Natural killer cell (primary cell): Measurements from ENCODE around the gene SENP7. TPM values are rescaled to one million over a fixed set of nuclear protein-coding genes. Genes with fewer than 3 reads are reported as not detected.
A peak's percentile ranks its signal among the peaks of the same experiment; 100 is the strongest.

Experiments used
- ATAC-seq, 3 donors: fragments of 150-1000 bp in 2 of 3; fragments of 200-7000 bp in 1 of 3; cut with Tn5 transposase; 1 replicate in 1 of 3; 2 replicates in 2 of 3; pipeline ENCODE4 v1.10.0; 2021; ENCODE audit warnings: mild to moderate bottlenecking in 2 of 3, moderate library complexity in 2 of 3
- DNase-seq, 2 donors: peaks; one replicate each; pipeline versions ENCODE4 v3.0.0 to v3.0.0-alpha.2; 2013 to 2021; ENCODE audit warnings: mixed read lengths in 1 of 2
- H3K27ac ChIP-seq: one replicate; pipeline ENCODE4 v1.5.1; 2013; ENCODE audit warnings: mild to moderate bottlenecking, low read length
- H3K27me3 ChIP-seq: one replicate; pipeline ENCODE4 v1.6.1; 2013; ENCODE audit warnings: low read length; ENCODE audit not compliant: control insufficient read depth, insufficient read depth
- H3K36me3 ChIP-seq: one replicate; pipeline ENCODE4 v1.6.1; 2013; ENCODE audit warnings: low read length; ENCODE audit not compliant: control insufficient read depth, insufficient read depth
- H3K4me1 ChIP-seq: one replicate; pipeline ENCODE4 v1.6.1; 2013; ENCODE audit warnings: low read length; ENCODE audit not compliant: control insufficient read depth, insufficient read depth
- H3K4me3 ChIP-seq: one replicate; pipeline ENCODE4 v1.5.1; 2013; ENCODE audit warnings: low read length
- H3K9me3 ChIP-seq: one replicate; pipeline ENCODE4 v1.6.1; 2013; ENCODE audit warnings: low read length; ENCODE audit not compliant: control insufficient read depth, insufficient read depth
- H3K27ac Mint-ChIP-seq, 2 donors: one replicate each; pipeline ENCODE4 v1.8.0; 2022; ENCODE audit warnings: mild to moderate bottlenecking in 2 of 2, mixed read lengths in 2 of 2, moderate library complexity in 1 of 2
- H3K27me3 Mint-ChIP-seq, 2 donors: one replicate each; pipeline ENCODE4 v1.8.0; 2022; ENCODE audit warnings: low read depth in 2 of 2, mixed read lengths in 2 of 2
- H3K36me3 Mint-ChIP-seq: one replicate; pipeline ENCODE4 v1.8.0; 2022; ENCODE audit warnings: mixed read lengths
- H3K4me1 Mint-ChIP-seq, 2 donors: one replicate each; pipeline ENCODE4 v1.8.0; 2022; ENCODE audit warnings: mixed read lengths in 2 of 2
- H3K4me3 Mint-ChIP-seq: one replicate; pipeline ENCODE4 v1.8.0; 2022; ENCODE audit warnings: mild to moderate bottlenecking, moderate library complexity, mixed read lengths
- H3K9me3 Mint-ChIP-seq, 2 donors: one replicate each; pipeline ENCODE4 v1.8.0; 2022; ENCODE audit warnings: mixed read lengths in 2 of 2
- WGBS: methylation state at CpG from one replicate; pipeline ENCODE4 v1.1.7; 2013; ENCODE audit warnings: missing lambda C conversion rate; ENCODE audit not compliant: insufficient coverage; 5-methylcytosine and 5-hydroxymethylcytosine counted together
- intact Hi-C: fragments of 100-400 bp; cut with micrococcal nuclease; formaldehyde crosslinking; loops from one replicate; pipeline ENCODE4 v1.14.2; 2022
- total RNA-seq, 4 donors: library from RNA; stranded (reverse); fragments of 120-200 nt in 1 of 4; gene quantifications; one replicate each; pipeline versions ENCODE4 v1.2.3 to v1.2.4, GENCODE V29; 2013 to 2022
- TF ChIP-seq, protein P1 (sequence below): fragments of 200-600 bp; IDR thresholded peaks from one replicate; pipeline ENCODE4 v1.8.0; 2022; ENCODE audit warnings: antibody characterized with exemption

SENP7 gene
- total RNA-seq, 3 donors from 2014 or later (not counting 1 experiment from before 2014, with no cell fraction given) = 41.4 to 60.6 (median 52.7) TPM

- Histone ChIP-seq H3K4me1 (peaks cover 3% of the 10 kb centered on the region), H3K9me3 (no peaks in the 10 kb centered on the region), H3K27me3 (no peaks in the 10 kb centered on the region), H3K4me3 (no peak overlapping the region), H3K27ac (peak overlapping the region; percentile 52), H3K36me3 (no peaks in the 10 kb centered on the region)
- 70% methylated on average over 3 of the region's 3 CpGs for WGBS
- Mint-ChIP-seq H3K36me3 (no peaks in the 10 kb centered on the region), H3K9me3 (no peaks in the 10 kb centered on the region), H3K27me3 (peaks cover 0 to 11% of the 10 kb centered on the region in 2 donors), H3K4me1 (peaks cover 11 to 15% of the 10 kb centered on the region in 2 donors), H3K27ac (no peak overlapping the region), H3K4me3 (no peak overlapping the region)
- intact Hi-C loops = loop anchor here (10.0 kb wide), 1 partner anchor 134 kb away; no protein-coding TSS in a partner anchor
- TF ChIP-seq, protein P1, sequence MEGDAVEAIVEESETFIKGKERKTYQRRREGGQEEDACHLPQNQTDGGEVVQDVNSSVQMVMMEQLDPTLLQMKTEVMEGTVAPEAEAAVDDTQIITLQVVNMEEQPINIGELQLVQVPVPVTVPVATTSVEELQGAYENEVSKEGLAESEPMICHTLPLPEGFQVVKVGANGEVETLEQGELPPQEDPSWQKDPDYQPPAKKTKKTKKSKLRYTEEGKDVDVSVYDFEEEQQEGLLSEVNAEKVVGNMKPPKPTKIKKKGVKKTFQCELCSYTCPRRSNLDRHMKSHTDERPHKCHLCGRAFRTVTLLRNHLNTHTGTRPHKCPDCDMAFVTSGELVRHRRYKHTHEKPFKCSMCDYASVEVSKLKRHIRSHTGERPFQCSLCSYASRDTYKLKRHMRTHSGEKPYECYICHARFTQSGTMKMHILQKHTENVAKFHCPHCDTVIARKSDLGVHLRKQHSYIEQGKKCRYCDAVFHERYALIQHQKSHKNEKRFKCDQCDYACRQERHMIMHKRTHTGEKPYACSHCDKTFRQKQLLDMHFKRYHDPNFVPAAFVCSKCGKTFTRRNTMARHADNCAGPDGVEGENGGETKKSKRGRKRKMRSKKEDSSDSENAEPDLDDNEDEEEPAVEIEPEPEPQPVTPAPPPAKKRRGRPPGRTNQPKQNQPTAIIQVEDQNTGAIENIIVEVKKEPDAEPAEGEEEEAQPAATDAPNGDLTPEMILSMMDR = no peak
- ATAC-seq = peak; percentile 68 to 74 (median 74)
- peak in 1 of 2 donors; percentile 84 for DNase-seq
Observed at GRCh38 chr3:101518421-101518871, 5.4 kb upstream of the SENP7 start.

DNA sequence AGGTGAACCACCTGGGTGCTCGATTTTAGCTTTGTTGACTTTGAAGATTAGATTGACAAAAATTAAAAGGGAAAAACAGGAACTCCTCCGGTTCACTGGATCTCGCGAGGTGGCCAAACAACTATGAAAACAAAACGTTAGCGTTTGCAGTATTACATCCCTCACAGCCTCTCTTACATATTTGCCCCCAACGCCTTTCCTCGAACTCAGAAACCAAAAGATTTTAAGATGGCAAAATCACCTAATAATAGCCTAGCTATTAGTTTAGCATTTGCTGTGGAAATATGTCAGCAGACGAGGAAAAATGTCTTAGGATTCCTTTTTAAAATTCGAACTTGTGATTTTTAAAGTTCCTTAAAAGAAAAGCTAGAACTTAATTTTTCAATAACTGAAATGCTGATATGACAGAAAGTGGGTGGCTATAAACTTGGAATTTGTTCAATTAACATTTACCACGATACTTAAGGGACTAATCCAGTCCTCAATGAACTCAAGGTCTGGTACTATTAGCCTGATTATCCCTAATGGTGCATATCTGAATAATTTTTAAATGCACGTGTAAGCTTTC is 491 bp upstream of the SENP7 start:
- H3K27me3 ChIP-seq = no peaks in the 10 kb centered on the region

DNA sequence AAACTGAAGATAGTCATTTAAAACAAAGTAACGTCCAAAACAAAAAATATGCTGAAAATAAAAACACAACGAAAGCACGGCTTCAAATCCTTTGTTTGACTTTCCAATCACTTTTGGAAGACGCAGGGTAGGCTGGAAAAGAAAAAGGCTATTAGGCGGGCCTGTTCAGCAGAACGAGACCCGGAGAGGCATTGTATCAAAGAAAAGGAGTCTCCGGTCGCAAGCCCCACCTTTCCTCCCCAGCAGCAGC is 691 bp downstream of the SENP7 start:
- Histone ChIP-seq H3K9me3 (no peaks in the 10 kb centered on the region), H3K4me3 (peak overlapping the region; percentile 89), H3K36me3 (no peaks in the 10 kb centered on the region), H3K27ac (peak overlapping the region; percentile 90), H3K4me1 (peaks cover 11% of the 10 kb centered on the region), H3K27me3 (no peaks in the 10 kb centered on the region)
- Mint-ChIP-seq H3K4me1 (peaks cover 39 to 44% of the 10 kb centered on the region in 2 donors), H3K9me3 (no peaks in the 10 kb centered on the region), H3K27ac (peak overlapping the region; percentile 96 to 99), H3K27me3 (peaks cover 0 to 5% of the 10 kb centered on the region in 2 donors), H3K36me3 (peaks cover 5% of the 10 kb centered on the region), H3K4me3 (peak overlapping the region; percentile 98)
- intact Hi-C loops = loop anchor here (10.0 kb wide), 1 partner anchor 128 kb away; no protein-coding TSS in a partner anchor
- TF ChIP-seq, protein P1 = no peak
- ATAC-seq (peak in 2 of 3 donors; percentile 25 to 31), DNase-seq (no peak)
- WGBS = 3% methylated on average over 6 of the region's 9 CpGs

More for the DNA sequence above, 491 bp upstream of the SENP7 start:
- DNase-seq = no peak
- intact Hi-C loops = loop anchor here (1.0 to 10.0 kb wide), 2 partner anchors 48 to 129 kb away; partner anchors contain the start of gene TRMT10C
- Mint-ChIP-seq H3K4me1 (peaks cover 35 to 43% of the 10 kb centered on the region in 2 donors), H3K36me3 (peaks cover 5% of the 10 kb centered on the region), H3K27me3 (peaks cover 0 to 11% of the 10 kb centered on the region in 2 donors), H3K27ac (peak overlapping the region; percentile 96 to 99), H3K9me3 (no peaks in the 10 kb centered on the region), H3K4me3 (peak overlapping the region; percentile 98)
- no peaks in the 10 kb centered on the region for H3K9me3 ChIP-seq
- no peaks in the 10 kb centered on the region for H3K36me3 ChIP-seq
- no peak for ATAC-seq
- H3K4me3 ChIP-seq = peak overlapping the region; percentile 89
- H3K27ac ChIP-seq = peak overlapping the region; percentile 90
- peaks cover 11% of the 10 kb centered on the region for H3K4me1 ChIP-seq
- TF ChIP-seq, protein P1 = no peak
- 16% methylated on average over 10 of the region's 12 CpGs for WGBS
